DMS114 treated with DMSO at 0.1 percent for 48 hours (cell line): ENCODE results near the gene TMPRSS3.

ENCODE experiments used
- DNase-seq: peaks from one replicate; lab custom pipeline; 2025; ENCODE audit not compliant: unreplicated experiment; lab: John Stamatoyannopoulos, UW

Gene TMPRSS3

DNA sequence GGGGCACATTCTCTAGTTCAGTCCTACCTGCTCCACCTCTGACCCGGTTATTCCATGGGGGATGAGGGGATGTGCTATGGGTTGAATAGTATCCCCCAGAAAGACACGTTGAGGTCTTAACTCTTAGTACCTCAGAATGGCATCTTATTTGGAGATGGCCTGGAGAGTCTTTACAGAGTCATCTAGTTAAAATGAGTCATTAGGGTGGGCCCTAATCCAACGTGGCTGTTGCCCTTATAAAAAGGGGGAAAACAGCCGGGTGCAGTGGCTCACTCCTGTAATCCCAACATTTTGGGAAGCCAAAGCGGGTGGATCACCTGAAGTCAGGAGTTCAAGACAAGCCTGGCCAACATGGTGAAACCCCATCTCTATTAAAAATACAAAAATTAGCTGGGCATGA lies 5.7 kb downstream of the TMPRSS3 start:
- no peak for DNase-seq

DNA sequence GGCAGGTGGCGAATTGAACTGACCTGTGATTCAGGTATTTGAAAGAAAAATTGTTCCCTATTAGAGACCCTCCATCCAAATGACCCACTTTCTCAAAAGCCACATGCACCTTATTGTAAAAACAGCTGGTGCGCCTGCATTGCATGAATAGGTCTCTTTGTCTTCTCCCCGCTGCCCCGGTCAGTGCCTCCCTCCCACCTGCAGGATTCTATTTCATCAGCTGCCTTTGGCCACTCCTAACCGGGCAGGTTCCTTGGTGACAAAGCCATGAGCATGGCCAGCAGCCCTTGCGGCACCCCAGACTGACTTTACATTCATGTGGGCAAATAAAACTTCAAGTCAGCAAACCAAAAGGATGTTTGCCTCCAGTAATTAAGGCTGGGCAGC lies 6.4 kb downstream of the TMPRSS3 start:
- no peak for DNase-seq

DNA sequence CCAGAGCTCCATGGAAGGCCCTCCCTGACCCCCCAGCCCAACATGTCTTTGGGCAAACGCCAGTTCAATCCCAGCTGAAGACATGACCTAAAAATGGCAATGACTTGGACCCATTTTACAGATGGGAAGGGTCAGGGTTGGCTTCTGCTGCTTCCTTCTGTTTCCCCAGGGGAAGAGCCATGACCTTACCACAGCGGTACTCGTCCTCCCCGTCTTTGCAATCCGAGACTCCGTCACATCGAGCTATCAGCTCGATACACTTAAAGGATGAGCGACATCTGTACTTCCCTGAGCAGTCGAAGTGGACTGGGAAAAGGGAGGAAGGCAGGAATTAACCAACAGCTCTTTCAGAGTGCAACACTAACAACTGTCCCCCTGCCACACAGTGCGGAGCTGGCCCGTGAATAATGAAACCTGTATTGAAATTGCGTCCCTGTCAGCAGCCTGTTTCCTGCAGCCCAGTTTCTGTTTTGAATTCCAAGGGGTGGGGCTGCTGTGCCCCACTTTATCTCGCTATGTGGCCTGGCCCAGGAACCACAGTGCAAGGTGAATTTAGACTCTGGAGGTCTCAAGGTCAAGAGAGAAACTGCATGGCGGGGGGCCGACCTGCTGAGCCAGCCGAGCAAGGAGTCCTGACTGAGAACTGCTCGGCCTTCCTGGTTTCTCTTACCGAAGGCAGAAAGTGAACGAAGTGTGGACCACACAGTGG lies 7.0 kb downstream of the TMPRSS3 start:
- no peak for DNase-seq

DNA sequence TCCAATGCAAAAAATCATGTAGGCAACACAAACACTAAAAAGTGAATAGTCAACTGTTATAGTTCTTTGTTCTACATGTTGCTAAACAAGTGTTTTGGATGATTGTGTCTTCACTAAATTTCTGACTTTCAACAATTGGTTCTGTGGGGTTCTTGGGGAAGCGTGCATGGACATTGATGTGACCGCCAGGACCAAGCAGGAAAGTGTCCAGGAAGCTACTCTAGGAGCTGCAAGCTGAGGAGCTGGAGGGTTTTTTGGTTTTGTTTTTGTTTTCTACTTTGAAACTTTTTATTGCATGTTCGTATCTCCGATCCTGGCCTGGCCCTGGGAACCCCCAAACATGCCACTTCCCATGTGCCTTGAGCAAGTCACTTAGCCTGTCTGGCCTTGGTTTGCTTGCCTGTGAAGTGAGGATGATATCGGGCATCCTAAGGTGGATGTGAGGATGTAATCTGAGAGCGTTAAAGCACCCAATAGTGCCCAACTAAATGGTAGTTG lies 8.0 kb downstream of the TMPRSS3 start:
- DNase-seq = no peak

DNA sequence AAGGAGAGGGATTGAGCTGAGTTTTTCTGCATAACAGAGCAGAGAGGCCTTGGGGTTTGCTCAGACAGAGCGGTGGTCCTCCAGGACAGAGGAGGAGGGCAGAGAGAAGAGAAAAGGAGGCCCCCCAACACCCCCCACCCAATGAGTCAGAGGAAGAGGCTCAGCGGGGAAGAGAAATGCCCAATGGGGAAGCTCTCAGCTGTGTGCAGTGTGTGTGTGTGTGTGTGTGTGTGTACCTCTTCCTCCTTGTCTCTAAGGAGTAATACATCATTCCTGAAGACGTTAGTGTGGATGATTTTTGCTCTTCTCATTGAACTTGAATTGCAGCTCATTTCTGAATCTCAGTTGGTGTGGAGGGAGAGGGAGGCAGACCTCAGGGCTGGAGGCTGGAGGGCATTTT lies 8.7 kb downstream of the TMPRSS3 start:
- no peak for DNase-seq

DNA sequence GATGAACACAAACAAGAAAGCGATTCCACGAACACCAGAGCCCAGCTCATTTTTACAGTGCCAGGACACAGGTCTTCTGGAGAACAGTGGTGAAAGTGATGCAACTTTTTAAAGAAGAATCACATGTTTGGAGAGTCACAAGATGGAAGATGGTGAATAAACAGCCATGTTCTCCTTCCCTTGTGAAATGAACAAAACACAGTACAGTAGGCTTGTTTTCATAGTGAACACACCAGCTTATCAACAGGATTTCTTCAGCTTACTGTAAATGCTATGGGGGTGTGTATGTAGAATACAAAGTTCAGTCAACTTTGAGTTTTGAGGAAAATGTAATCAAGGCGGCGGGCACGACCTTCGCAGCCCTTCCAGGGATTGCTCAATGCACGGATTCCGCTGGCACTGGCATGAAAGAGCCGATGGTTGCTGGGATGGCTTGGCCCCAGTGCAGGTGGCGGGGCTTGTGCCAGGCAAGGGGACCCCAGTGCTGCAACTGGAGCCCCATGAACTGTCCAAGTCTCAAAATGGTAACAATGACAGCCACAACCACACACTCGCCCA lies 9.7 kb downstream of the TMPRSS3 start:
- DNase-seq = no peak

DNA sequence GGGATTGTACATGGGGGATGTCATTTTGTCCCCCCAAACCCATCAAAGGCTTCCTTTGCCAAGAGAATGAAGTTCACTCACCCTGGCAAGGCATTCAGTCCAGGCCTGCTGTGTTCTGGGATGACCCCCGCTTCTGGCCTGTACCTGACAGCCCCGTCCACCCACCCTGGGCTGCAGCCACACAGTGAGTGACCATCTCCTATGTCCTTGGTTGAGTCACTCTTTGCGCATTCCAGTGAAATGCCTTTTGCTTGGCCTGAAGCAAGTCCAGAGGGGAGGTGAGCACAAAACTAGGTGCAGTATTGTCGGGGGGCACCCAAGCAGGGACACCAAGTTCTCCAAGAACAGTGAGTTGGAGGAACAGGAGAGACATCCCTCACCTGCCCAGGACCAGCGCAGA lies 10.2 kb downstream of the TMPRSS3 start:
- no peak for DNase-seq

DNA sequence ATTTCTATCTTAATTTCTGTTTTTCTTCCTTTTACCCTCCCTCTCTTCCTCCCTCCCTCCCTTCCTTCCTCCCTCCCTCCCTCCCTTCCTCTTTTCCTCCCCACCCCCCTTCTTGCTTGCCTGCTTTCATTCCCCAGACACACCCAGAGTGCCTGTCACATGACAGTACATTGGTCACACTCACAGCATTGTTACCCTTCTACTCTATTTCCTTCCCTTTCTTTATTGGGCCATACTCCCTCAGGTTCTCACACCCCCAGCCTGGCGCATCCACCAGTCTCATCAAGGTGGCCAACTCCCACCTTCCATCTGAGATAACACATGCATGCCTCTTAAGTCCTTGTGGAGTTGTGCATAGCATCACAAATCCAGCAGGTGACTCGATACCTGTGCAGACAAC lies 10.9 kb downstream of the TMPRSS3 start:
- DNase-seq = no peak

DNA sequence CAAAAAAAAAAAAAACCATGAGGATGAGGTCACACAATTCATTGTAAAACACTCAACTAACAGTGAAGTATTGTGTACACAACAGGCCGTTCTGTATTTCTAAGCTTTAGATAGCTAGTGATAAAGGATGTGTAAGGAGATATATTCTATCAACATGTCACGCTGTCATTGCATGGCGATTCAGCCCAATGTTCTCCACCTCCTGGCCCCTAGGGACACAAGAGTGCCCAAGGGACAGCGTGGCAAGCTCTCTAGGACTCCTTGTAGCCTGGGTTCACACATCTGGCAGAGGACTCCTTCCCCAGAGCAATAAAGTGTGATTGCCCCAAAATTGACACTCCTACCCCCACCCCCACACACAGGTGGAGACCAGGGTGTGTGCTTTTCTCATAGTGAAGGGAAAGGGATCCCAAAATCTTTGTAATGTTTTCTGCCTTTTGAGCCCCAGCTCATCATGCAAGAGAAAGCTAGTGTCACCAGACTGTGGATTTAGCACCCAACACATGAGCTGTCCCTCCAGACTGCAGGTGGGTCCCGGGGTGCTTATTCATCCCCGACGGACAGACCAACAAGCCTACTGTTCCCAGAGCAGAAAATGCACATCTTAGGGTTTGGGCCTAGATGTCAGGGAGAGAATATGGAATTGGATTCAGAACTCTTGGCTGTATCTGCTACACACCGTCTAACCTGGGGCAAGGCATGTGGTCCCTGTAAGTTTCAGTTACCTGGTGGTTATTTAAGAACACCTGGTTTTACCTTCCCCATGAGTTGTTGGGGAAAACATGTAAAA lies 11.5 kb downstream of the TMPRSS3 start:
- DNase-seq = no peak

DNA sequence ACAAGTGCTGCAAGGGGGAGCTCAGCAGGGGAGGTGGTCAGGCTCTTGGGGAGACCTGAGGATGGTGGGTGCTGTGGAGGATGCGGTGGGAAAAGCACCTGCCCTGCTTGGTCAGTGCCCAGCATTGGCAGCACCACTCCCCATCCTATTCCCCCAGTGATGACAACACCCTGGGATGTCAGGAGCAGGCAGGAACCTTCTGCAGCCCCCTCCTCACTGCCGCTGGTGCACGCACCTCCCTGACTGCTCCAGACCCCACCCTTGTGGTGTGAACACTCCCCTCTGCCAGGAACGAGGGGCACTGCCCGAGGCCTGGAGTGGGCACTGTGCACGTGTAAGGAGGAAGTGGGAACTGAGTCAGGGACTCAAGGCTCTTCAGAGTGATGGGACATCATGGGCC lies 12.5 kb downstream of the TMPRSS3 start:
- DNase-seq = no peak

DNA sequence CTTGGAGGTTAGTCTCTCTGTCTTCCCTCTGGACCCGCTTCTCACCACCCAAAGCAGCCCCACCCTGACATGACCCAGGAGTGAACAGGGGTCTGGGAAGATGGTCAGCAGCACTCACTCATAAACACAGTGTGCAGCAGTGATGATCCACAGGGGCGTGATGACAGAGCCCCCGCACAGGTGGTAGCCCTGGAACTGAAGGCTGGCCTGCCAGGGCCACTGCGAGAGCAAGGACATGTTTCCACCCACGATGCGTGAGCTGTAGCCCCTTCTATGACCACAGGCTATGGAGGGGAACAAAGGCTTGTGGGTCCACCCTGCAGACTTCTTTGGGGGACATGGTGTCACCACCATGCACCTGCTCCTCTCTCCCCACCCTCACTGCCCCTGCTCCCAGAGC lies 12.9 kb downstream of the TMPRSS3 start:
- no peak for DNase-seq

DNA sequence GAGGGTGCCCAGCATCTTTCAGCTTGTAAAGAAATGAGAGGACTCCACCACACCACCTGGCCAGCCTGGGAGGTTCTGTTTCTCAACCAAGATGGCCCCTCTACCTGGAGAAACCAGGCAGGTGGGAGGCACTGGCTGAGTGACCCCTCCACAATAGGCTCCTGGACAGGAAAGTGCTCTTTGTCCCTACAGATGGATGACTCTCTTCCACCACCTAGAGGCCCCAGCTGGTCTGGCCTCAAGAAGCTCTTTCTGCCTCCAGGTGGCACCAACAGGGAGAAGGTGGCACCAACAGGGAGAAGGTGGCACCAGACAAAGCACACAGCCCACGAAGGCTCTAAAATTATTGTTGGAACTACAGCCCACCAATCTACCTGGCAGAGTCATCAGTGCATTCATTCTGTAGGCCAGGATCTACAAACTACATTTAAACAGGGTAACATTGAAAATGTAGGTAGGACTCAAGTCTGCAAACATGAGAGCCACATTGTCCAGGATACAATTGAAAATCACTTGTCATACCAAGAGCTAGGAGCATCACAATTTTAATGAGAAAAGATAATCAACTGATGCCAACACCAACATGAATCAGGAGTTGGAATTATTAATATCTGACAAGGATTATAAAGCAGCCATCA lies 14.4 kb downstream of the TMPRSS3 start:
- no peak for DNase-seq

DNA sequence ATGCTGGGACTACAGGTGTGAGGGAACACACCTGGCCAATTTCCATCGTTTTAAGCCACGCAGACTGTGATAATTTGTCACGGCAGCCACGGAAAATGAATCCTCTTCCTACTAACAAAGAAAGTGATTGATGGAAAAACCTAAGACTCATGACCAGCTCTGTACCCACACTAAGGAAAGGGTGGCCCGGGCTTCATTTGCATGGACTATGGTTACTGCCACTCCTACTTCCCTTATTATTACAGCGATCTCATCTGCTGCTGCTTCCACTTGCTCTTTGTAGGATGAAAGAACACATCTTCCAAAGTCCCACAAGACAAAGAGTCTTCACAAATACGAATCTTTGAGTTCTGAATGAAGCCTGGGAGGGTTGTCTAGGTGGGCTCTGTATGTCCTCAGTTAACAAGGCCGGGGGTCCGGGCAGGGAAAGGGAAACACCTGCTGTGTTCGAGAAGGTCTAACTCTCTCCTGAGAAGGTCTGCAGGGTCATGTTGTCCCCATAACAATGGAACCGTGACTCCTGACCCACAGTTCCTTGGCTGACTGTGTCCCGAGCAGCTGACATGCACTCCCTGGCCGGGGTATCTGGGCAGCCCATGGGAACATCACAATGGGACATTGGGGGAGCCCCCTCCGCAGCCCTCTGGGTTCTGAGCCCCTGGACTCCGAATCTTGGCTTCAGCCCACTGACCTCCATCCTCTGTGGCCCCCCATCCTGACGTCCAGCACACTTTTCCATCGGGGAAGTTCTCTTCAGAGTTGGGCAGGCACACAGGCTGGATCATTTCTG lies 16.2 kb downstream of the TMPRSS3 start:
- no peak for DNase-seq

DNA sequence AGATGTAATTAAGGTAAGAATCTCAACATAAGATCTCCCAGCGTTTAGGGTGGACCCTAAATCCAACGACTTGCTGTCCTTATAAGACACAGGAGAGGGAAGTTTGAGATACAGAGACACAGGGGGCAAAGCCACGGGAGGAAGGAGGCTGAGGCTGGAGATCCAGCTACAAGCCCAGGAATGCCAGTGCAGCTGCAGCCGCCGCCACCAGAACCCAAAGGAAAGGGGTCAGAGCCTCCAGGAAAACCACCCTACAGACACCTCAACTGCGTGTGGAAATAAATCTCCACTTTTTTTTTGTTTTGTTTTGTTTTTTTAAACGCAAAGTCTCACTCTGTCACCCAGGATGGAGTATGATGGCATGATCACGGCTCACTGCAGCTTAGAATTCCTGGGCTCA lies 17.4 kb downstream of the TMPRSS3 start:
- no peak for DNase-seq

DNA sequence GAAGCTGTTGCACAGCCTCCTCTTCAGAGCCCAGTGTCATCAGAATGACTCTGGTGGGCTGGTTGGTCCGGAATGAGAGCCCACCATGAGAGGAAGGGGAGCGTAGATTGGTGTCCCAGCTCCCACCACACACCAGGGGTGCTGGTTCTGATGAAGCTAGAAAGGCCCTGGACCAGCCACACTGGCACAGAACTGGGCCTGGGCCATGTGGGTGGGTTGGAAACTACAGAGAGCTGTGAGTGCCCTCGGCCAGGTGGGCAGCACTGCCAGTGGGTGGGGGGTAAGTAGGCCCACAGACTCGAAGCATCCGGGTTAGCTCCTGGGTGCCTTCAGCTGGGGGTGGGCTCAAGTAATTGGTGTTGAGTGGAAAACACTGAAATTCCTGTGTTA lies 17.9 kb downstream of the TMPRSS3 start:
- DNase-seq = no peak

DNA sequence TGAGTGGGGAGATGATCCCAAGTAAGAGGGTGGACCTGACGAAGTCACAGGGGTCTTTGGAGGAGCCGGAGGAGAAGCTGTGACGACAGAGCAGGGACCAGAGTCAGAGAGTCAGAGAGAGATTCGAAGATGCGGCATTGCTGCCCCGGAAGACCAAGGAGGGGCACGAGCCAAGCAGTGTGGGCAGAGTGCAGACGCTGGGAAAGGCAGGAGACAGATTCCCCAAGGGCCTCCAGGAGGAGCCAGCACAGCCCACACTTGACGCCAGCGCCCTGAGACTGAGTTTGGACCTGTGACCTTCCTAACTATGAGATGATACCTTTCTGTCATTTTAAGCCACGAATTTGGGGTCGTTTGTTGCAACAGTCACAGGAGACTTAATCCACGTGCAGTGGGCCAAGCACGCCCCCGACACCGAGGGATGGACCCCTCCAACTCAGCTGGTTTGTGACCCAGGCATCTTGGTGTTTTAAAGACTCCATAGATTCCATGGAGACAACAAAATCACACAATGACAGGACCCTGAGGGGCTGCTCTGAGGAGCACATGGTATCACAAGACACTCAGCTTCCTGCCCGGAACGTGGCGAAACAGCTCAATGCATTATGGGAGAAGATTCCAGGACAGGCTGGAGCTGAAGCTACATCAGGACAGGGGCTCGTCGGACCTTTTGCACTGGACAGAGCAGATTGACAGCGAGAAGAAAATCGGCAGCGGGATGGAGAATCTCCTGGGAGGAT lies 18.5 kb downstream of the TMPRSS3 start:
- no peak for DNase-seq

DNA sequence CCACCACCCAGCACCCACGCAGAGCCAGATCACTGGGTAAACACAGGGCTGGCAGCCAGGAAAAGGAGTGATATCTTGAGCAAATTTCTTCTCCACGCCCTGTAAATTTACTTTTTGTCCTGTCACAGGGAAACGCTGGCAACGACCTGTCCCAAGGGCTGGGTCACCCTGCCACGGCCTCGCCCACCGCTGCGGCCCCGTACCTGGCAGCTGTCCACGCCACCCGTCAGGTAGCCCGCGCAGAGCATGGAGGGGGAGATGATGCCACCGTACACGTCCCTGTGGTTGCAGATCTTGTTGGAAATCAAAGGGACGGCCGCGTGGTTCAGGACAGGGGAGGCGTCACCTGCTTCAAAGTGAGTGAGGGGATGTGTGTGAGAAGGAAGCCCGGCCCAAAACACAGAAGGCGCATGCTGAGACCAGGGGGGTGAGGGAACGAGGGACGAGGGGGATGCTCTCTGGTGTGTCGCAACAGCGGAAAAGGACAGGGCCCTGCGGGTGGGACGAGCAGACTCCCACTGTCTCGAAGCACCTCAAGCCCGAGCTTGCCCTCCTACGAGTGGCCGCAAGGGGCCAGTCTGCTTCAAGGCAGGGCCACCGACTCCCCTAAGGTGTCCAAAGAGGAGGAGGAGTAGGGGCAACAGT lies 19.4 kb downstream of the TMPRSS3 start:
- DNase-seq = no peak

DNA sequence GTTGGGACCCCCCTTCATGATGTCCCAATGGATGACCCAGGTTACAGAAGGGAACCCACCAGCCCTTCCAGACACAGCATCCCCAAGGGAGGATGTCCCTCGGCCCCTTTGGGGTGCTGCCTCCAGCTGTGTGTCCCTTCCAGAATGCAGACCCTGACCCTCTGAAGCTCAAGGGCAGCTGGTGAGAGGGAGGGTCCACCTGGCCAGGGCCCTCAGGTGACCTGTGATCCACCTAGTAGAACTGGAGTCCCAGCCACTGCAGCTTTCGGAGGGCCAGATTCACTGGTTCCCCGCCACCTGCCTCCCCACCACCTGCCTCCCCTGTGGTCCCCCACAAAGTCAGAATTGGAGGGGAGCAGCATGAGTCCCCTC lies 19.9 kb downstream of the TMPRSS3 start:
- DNase-seq = no peak

DNA sequence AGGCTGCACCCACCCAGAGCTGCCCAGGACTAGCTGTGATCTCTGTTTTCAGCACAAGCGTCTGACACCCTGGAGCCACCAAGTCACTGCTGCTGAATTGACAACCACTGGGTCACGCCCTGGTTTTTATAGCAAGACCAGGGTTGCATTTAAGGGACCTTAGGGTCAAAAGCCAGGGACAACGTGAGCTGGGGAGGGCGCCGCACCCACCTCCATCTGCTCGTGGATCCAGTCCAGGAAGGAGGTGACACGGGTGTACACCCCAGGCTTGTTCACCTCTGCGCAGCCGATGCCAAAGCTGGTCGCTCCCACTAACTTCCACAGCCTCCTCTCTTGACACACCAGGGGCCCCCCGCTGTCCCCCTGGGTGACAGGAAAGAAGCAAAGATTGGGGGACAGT lies 20.3 kb downstream of the TMPRSS3 start:
- no peak for DNase-seq
